HepG2 (cell line): ENCODE data around the gene C6orf136. TPM values are rescaled to one million over a fixed set of nuclear protein-coding genes. Genes with fewer than 3 reads are reported as not detected.
A peak's percentile ranks its signal among the peaks of the same experiment; 100 is the strongest.

Experiments
- ARNT ChIP-seq: fragments of 450-650 bp; IDR thresholded peaks from 2 replicates; pipeline ENCODE4 v1.6.1; 2017
- CHD2 ChIP-seq: IDR thresholded peaks from 2 replicates; pipeline ENCODE4 v1.6.1; 2011; ENCODE audit warnings: low read depth, low read length, improper control_type of control experiment
- EHMT2 ChIP-seq: fragments of 200-600 bp; sonication (generic); IDR thresholded peaks from 2 replicates; pipeline ENCODE4 v1.7.0; 2017; ENCODE audit warnings: antibody characterized with exemption, low read depth, low read length, borderline replicate concordance
- EP300 ChIP-seq, 3 experiments: sonication (generic) in 1 of 3; formaldehyde crosslinking in 1 of 3; IDR thresholded peaks; 2 replicates each; pipeline versions ENCODE4 v1.5.1 to v1.6.1; 2011 to 2020; ENCODE audit warnings: low read depth in 2 of 3, low read length in 2 of 3, borderline replicate concordance in 1 of 3, improper control_type of control experiment in 1 of 3, mild to moderate bottlenecking in 1 of 3, missing genetic modification reagents in 1 of 3, moderate library complexity in 1 of 3
- GLI4 ChIP-seq: sonication (generic); formaldehyde crosslinking; IDR thresholded peaks from 2 replicates; pipeline ENCODE4 v1.5.1; 2020; ENCODE audit warnings: missing genetic modification reagents, mild to moderate bottlenecking, moderate library complexity, borderline replicate concordance
- HDAC2 ChIP-seq: sonication (generic); formaldehyde crosslinking; IDR thresholded peaks from 2 replicates; pipeline ENCODE4 v1.4.0; 2020; ENCODE audit warnings: missing genetic modification reagents
- HNRNPH1 ChIP-seq: fragments of 200-400 bp; formaldehyde crosslinking; optimal IDR thresholded peaks from 2 replicates; pipeline ENCODE3; 2017; ENCODE audit warnings: mild to moderate bottlenecking, low read depth, low read length
- JUNB ChIP-seq: sonication (generic); formaldehyde crosslinking; IDR thresholded peaks from 2 replicates; pipeline ENCODE4 v1.8.0; 2022; ENCODE audit warnings: missing genetic modification reagents, mild to moderate bottlenecking, borderline replicate concordance
- KAT2B ChIP-seq: fragments of 150-350 bp; IDR thresholded peaks from 2 replicates; pipeline ENCODE4 v1.6.1; 2014; ENCODE audit warnings: low read depth, low read length, borderline replicate concordance
- KLF16 ChIP-seq, 2 experiments: sonication (generic) in 1 of 2; formaldehyde crosslinking in 1 of 2; IDR thresholded peaks; 2 replicates each; pipeline versions ENCODE4 v1.6.1 to v1.8.0; 2016 to 2023; ENCODE audit warnings: missing genetic modification reagents in 2 of 2, missing compliant biosample characterization in 1 of 2
- MYC ChIP-seq: sonication (generic); formaldehyde crosslinking; IDR thresholded peaks from 2 replicates; pipeline ENCODE4 v1.9.0; 2021; ENCODE audit warnings: missing genetic modification reagents, borderline replicate concordance
- NFKBIZ ChIP-seq: IDR thresholded peaks from 2 replicates; pipeline ENCODE4 v1.6.1; 2018; ENCODE audit warnings: missing genetic modification reagents, missing compliant biosample characterization
- NR2F6 ChIP-seq, 2 experiments: IDR thresholded peaks; 2 replicates each; pipeline ENCODE4 v1.6.1; 2016; ENCODE audit warnings: antibody characterized with exemption in 1 of 2, mild to moderate bottlenecking in 1 of 2
- RFX3 ChIP-seq: IDR thresholded peaks from 2 replicates; pipeline ENCODE4 v1.6.1; 2016; ENCODE audit warnings: missing biosample characterization, missing genetic modification reagents
- ZC3H13 ChIP-seq: sonication (generic); formaldehyde crosslinking; IDR thresholded peaks from 2 replicates; pipeline ENCODE4 v1.8.1; 2023; ENCODE audit warnings: mild to moderate bottlenecking, missing genetic modification reagents, moderate library complexity
- ZFP1 ChIP-seq: IDR thresholded peaks from 2 replicates; pipeline ENCODE4 v1.6.1; 2016
- ZFP36L2 ChIP-seq: sonication (generic); formaldehyde crosslinking; IDR thresholded peaks from 2 replicates; pipeline ENCODE4 v1.4.0; 2020; ENCODE audit warnings: missing genetic modification reagents
- ZNF263 ChIP-seq: sonication (generic); formaldehyde crosslinking; IDR thresholded peaks from 2 replicates; pipeline ENCODE4 v1.4.0; 2020; ENCODE audit warnings: missing genetic modification reagents
- ZNF430 ChIP-seq: sonication (generic); formaldehyde crosslinking; IDR thresholded peaks from 2 replicates; pipeline ENCODE4 v1.9.0; 2021; ENCODE audit warnings: mild to moderate bottlenecking, missing genetic modification reagents
- ZNF570 ChIP-seq: sonication (generic); formaldehyde crosslinking; IDR thresholded peaks from 2 replicates; pipeline ENCODE4 v1.4.0; 2020; ENCODE audit warnings: mild to moderate bottlenecking, missing genetic modification reagents, borderline replicate concordance
- polyA plus RNA-seq, 8 experiments: library from polyadenylated mRNA; depleted of rRNA in 3 of 8; stranded (reverse) in 7 of 8; unstranded in 1 of 8; fragments of >200 nt; fragmentation: Illumina TruSeq in 4 of 8; extraction: Trizol in 4 of 8; gene quantifications; 2 replicates each; pipeline versions ENCODE4 v1.2.1 to v1.2.3, GENCODE V29; 2011 to 2016; ENCODE audit warnings: low read depth in 4 of 8, missing spikeins in 1 of 8, mixed read lengths in 1 of 8; ENCODE audit not compliant: insufficient read depth in 1 of 8
- total RNA-seq, 5 experiments: library from RNA; depleted of rRNA; stranded (reverse); fragments of >200 nt; fragmentation: Illumina TruSeq; extraction: Trizol; gene quantifications; 2 replicates each; pipeline ENCODE4 v1.2.3, GENCODE V29; 2016; ENCODE audit warnings: low read depth in 1 of 5
- TF ChIP-seq, protein P1 (sequence below): sonication (generic); formaldehyde crosslinking; IDR thresholded peaks from 2 replicates; pipeline ENCODE4 v1.9.0; 2021; ENCODE audit warnings: missing genetic modification reagents, borderline replicate concordance
- TF ChIP-seq, protein P2 (sequence below): sonication (generic); formaldehyde crosslinking; conservative IDR thresholded peaks from 2 replicates; pipeline ENCODE4 v1.5.0; 2020; ENCODE audit warnings: missing genetic modification reagents
- TF ChIP-seq, protein P3 (sequence below): sonication (generic); formaldehyde crosslinking; IDR thresholded peaks from 2 replicates; pipeline ENCODE4 v1.8.0; 2022; ENCODE audit warnings: mild to moderate bottlenecking, missing genetic modification reagents, moderate library complexity
- TF ChIP-seq, protein P4 (sequence below): sonication (generic); formaldehyde crosslinking; IDR thresholded peaks from 2 replicates; pipeline ENCODE4 v1.5.0; 2020; ENCODE audit warnings: missing genetic modification reagents, mild to moderate bottlenecking, borderline replicate concordance

The C6orf136 gene
- total and polyA plus RNA-seq, 2 of the 13 experiments (the other 11 are each of a cell fraction or from before 2014, with no cell fraction given), result 12.0 to 26.2 TPM

DNA sequence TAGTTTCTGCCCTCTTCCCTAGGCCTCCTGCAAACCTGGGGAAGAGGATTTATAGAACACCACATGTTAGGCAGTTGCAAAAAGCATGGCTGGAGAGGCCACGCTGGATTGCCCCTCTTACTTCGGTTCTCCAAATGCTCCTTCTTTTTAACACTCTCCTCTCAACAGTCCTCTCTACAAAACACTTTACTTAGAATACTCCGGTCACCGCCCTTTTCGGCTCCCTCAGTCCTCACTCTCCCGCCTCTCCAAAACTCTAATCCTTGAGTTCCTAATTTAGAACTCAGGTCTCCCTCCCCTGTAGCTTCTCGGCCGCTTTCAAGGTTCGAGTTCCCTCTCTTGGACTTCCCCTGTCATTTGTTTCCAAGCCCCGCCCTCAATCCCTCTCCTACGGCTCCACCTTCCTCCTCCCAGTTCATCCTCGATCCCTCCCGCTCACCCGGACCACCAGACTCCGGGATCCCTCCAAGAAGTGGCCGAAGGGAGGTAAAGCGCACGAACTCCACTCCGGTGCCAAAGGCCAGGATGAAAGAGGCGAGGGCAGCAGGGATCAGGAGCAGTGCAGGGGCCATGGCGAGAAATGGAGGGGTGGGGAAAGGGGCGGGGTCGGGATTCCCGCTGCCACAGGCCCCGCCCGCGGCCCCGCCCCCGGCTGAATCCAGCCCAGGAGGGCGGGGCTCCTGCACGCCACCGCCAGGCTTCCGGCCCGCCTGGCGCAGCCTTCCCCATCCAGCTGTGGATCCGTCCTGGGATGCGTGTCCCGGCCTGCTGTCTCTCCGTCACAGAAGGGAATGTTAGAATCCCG is 43.7 kb downstream of the C6orf136 start, which contains the start of gene NRM (continued):
- TF ChIP-seq, protein P1, sequence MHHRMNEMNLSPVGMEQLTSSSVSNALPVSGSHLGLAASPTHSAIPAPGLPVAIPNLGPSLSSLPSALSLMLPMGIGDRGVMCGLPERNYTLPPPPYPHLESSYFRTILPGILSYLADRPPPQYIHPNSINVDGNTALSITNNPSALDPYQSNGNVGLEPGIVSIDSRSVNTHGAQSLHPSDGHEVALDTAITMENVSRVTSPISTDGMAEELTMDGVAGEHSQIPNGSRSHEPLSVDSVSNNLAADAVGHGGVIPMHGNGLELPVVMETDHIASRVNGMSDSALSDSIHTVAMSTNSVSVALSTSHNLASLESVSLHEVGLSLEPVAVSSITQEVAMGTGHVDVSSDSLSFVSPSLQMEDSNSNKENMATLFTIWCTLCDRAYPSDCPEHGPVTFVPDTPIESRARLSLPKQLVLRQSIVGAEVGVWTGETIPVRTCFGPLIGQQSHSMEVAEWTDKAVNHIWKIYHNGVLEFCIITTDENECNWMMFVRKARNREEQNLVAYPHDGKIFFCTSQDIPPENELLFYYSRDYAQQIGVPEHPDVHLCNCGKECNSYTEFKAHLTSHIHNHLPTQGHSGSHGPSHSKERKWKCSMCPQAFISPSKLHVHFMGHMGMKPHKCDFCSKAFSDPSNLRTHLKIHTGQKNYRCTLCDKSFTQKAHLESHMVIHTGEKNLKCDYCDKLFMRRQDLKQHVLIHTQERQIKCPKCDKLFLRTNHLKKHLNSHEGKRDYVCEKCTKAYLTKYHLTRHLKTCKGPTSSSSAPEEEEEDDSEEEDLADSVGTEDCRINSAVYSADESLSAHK (CRISPR knock-in tag), result no peak
- TF ChIP-seq JUNB, result no peak
- TF ChIP-seq, protein P2, sequence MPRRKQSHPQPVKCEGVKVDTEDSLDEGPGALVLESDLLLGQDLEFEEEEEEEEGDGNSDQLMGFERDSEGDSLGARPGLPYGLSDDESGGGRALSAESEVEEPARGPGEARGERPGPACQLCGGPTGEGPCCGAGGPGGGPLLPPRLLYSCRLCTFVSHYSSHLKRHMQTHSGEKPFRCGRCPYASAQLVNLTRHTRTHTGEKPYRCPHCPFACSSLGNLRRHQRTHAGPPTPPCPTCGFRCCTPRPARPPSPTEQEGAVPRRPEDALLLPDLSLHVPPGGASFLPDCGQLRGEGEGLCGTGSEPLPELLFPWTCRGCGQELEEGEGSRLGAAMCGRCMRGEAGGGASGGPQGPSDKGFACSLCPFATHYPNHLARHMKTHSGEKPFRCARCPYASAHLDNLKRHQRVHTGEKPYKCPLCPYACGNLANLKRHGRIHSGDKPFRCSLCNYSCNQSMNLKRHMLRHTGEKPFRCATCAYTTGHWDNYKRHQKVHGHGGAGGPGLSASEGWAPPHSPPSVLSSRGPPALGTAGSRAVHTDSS (CRISPR knock-in tag), result no peak
- TF ChIP-seq EP300 (IDR thresholded peaks at IDR 0.05; ENCODE audit: low read depth in 2 of 2, low read length in 2 of 2), result 0 out of 4 replicates have a peak, but pooled peaks of 1 of the 2 experiments have one; percentile 20
- no peak for TF ChIP-seq EP300 (CRISPR knock-in tag; IDR thresholded peaks at IDR 0.05; ENCODE audit: borderline replicate concordance)
- TF ChIP-seq ARNT, result no peak
- no peak for TF ChIP-seq KAT2B
- TF ChIP-seq ZNF263 (CRISPR knock-in tag), result peak; percentile 78
- peak in 1 of 2 experiments; percentile 79; a peak in 1 of 4 replicates for TF ChIP-seq KLF16 (CRISPR knock-in tag; IDR thresholded peaks at IDR 0.05)
- TF ChIP-seq HDAC2 (CRISPR knock-in tag), result peak; percentile 59; the same call in 1 of the 2 replicates
- TF ChIP-seq, protein P3, sequence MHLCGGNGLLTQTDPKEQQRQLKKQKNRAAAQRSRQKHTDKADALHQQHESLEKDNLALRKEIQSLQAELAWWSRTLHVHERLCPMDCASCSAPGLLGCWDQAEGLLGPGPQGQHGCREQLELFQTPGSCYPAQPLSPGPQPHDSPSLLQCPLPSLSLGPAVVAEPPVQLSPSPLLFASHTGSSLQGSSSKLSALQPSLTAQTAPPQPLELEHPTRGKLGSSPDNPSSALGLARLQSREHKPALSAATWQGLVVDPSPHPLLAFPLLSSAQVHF (CRISPR knock-in tag), result no peak
- no peak for TF ChIP-seq NR2F6 (IDR thresholded peaks at IDR 0.05)
- TF ChIP-seq NR2F6 (CRISPR knock-in tag; IDR thresholded peaks at IDR 0.05), result peak; percentile 48; the same call in 1 of the 2 replicates
- 0 out of 2 replicates have a peak, but pooled peaks have one; percentile 19 for TF ChIP-seq ZC3H13 (CRISPR knock-in tag)
- no peak for TF ChIP-seq RFX3
- no peak for TF ChIP-seq EHMT2
- TF ChIP-seq, protein P4, sequence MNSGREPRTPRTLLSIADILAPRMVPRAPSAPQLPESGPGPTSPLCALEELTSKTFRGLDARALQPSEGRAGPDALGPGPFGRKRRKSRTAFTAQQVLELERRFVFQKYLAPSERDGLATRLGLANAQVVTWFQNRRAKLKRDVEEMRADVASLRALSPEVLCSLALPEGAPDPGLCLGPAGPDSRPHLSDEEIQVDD (CRISPR knock-in tag), result no peak
- TF ChIP-seq ZNF570 (CRISPR knock-in tag), result no peak
- no peak for TF ChIP-seq ZFP36L2
- no peak for TF ChIP-seq HNRNPH1
- no peak for TF ChIP-seq GLI4
- TF ChIP-seq NFKBIZ (CRISPR knock-in tag), result no peak
- TF ChIP-seq ZNF430, result 0 out of 2 replicates have a peak, but pooled peaks have one; percentile 13
- no peak for TF ChIP-seq ZFP1
- TF ChIP-seq CHD2, result no peak
- peak; percentile 79 for TF ChIP-seq MYC (CRISPR knock-in tag)
